HCT116 (cell line): ENCODE measurements around the gene NXPE3. TPM values are rescaled to one million over a fixed set of nuclear protein-coding genes. Genes with fewer than 3 reads are reported as not detected.

Experiments
- ATAC-seq: fragments of 200-7000 bp; cut with Tn5 transposase; 2 replicates; pipeline ENCODE4 v1.9.1; 2020; ENCODE audit warnings: mild to moderate bottlenecking, moderate library complexity
- BruUV-seq: library from RNA; stranded (reverse); fragments of 400-500 nt; replicated peaks from 2 replicates; lab custom pipeline; 2021; lab: Mats Ljungman, UMichigan
- CTCF ChIA-PET: fragments of 300-600 bp; sonication (Branson Sonifier 250); formaldehyde crosslinking; loops from one replicate; lab custom pipeline; 2021; ENCODE audit warnings: antibody characterized with exemption; lab: Charles Lee
- POLR2A ChIA-PET: fragments of 300-600, 350-600 bp; sonication (Branson Sonifier 250); formaldehyde crosslinking; loops from one replicate; lab custom pipeline; 2021; ENCODE audit warnings: antibody characterized with exemption; lab: Charles Lee
- RAD21 ChIA-PET, 2 experiments: fragments of 300-600 bp; sonication (Branson Sonifier 250); formaldehyde crosslinking; loops; one replicate each; lab custom pipeline; 2023; ENCODE audit warnings: low total read pairs in 2 of 2; ENCODE audit not compliant: uncharacterized antibody in 2 of 2, unreplicated experiment in 2 of 2, low non-redundant PET in 1 of 2; lab: Charles Lee
- DNase-seq: peaks from one replicate; pipeline ENCODE4 v3.0.0-alpha.2; 2010; ENCODE audit warnings: low read depth, low spot score
- H2AFZ ChIP-seq: fragments of 200-600 bp; shearing (Covaris generic), sonication (generic); 2 replicates; pipeline ENCODE4 v1.6.1; 2017; ENCODE audit warnings: low read depth, mixed run types, mixed read lengths, antibody characterized with exemption, low read length; ENCODE audit not compliant: poor library complexity, severe bottlenecking
- H3K27ac ChIP-seq: 2 replicates; pipeline ENCODE4 v1.5.1; 2012; ENCODE audit warnings: low read depth, low read length
- H3K27me3 ChIP-seq: fragments of 200-600 bp; sonication (generic); 2 replicates; pipeline ENCODE4 v1.6.1; 2016; ENCODE audit warnings: mixed run types, low read length, mixed read lengths; ENCODE audit not compliant: insufficient read depth
- H3K36me3 ChIP-seq, 2 experiments: fragments of 200-500 bp in 1 of 2; fragments of 200-600 bp in 1 of 2; sonication (Bioruptor generic) in 1 of 2; sonication (generic) in 1 of 2; 2 replicates each; pipeline versions ENCODE4 v1.5.1 to v1.6.1; 2014 to 2016; ENCODE audit warnings: low read length in 2 of 2, inconsistent platforms in 1 of 2, mixed read lengths in 1 of 2, mixed run types in 1 of 2; ENCODE audit not compliant: insufficient read depth in 2 of 2, control insufficient read depth in 1 of 2
- H3K4me1 ChIP-seq, 2 experiments: fragments of 200-600 bp in 1 of 2; sonication (generic) in 1 of 2; 2 replicates each; pipeline versions ENCODE4 v1.5.1 to v1.6.1; 2012 to 2017; ENCODE audit warnings: low read length in 2 of 2, inconsistent platforms in 1 of 2, mild to moderate bottlenecking in 1 of 2, mixed read lengths in 1 of 2, mixed run types in 1 of 2, moderate library complexity in 1 of 2; ENCODE audit not compliant: insufficient read depth in 2 of 2, control insufficient read depth in 1 of 2
- H3K4me2 ChIP-seq: fragments of 200-600 bp; sonication (generic); 2 replicates; pipeline ENCODE4 v1.6.1; 2017; ENCODE audit warnings: mixed run types, low read length, mixed read lengths
- H3K4me3 ChIP-seq, 2 experiments: fragments of 200-600 bp in 1 of 2; sonication (generic) in 1 of 2; replicated peaks in 1 of 2; 2 replicates each; pipeline ENCODE4 v1.5.1; 2011 to 2016; ENCODE audit warnings: low read length in 2 of 2, control low read depth in 1 of 2, low read depth in 1 of 2, mild to moderate bottlenecking in 1 of 2, mixed read lengths in 1 of 2, mixed run types in 1 of 2
- H3K79me2 ChIP-seq: fragments of 200-600 bp; sonication (generic); 2 replicates; pipeline ENCODE4 v1.6.1; 2017; ENCODE audit warnings: mild to moderate bottlenecking, mixed run types, low read length, moderate library complexity, mixed read lengths; ENCODE audit not compliant: insufficient read depth
- H3K9ac ChIP-seq: fragments of 200-600 bp; sonication (generic); 2 replicates; pipeline ENCODE4 v1.6.1; 2016; ENCODE audit warnings: low read length, mixed read lengths
- H3K9me2 ChIP-seq: fragments of 200-600 bp; sonication (generic), shearing (Covaris generic); 2 replicates; pipeline ENCODE4 v1.6.1; 2017; ENCODE audit warnings: mixed run types, mild to moderate bottlenecking, moderate library complexity; ENCODE audit not compliant: insufficient read depth
- H3K9me3 ChIP-seq, 2 experiments: fragments of 200-500 bp in 1 of 2; fragments of 200-600 bp in 1 of 2; sonication (Bioruptor generic) in 1 of 2; sonication (generic) in 1 of 2; 2 replicates each; pipeline ENCODE4 v1.6.1; 2014 to 2017; ENCODE audit warnings: low read length in 2 of 2, mixed read lengths in 2 of 2, inconsistent platforms in 1 of 2, low read depth in 1 of 2, mild to moderate bottlenecking in 1 of 2, mixed run types in 1 of 2, moderate library complexity in 1 of 2; ENCODE audit not compliant: control insufficient read depth in 1 of 2, insufficient read depth in 1 of 2
- H4K20me1 ChIP-seq: fragments of 200-600 bp; sonication (generic), shearing (Covaris generic); 2 replicates; pipeline ENCODE4 v1.6.1; 2017; ENCODE audit warnings: mixed run types, mild to moderate bottlenecking, moderate library complexity; ENCODE audit not compliant: insufficient read depth
- RAD21 ChIP-seq: IDR thresholded peaks from 2 replicates; pipeline ENCODE4 v1.6.1; 2012; ENCODE audit warnings: low read depth, mild to moderate bottlenecking
- SIN3A ChIP-seq: IDR thresholded peaks from 2 replicates; pipeline ENCODE4 v1.6.1; 2012; ENCODE audit warnings: low read depth
- SRF ChIP-seq: IDR thresholded peaks from 2 replicates; pipeline ENCODE4 v1.6.1; 2012; ENCODE audit warnings: low read depth
- ZFX ChIP-seq: fragments of 450-650 bp; IDR thresholded peaks from 2 replicates; pipeline ENCODE4 v1.6.1; 2017
- intact Hi-C: fragments of 100-400 bp; cut with micrococcal nuclease; formaldehyde crosslinking; loops from 2 replicates; pipeline ENCODE4 v1.10.0; 2022
- total RNA-seq: library from RNA; stranded (reverse); gene quantifications from one replicate; pipeline ENCODE4 v1.2.1, GENCODE V29; 2021; ENCODE audit not compliant: unreplicated experiment

The NXPE3 gene
- total RNA-seq, 1 experiment from 2014 or later: 4.3 TPM

- Histone ChIP-seq H3K9me3 (no peaks in the 10 kb centered on the region), H3K4me2 (no peak overlapping the region), H3K36me3 (no peaks in the 10 kb centered on the region), H3K27ac (no peak overlapping the region)
- DNase-seq: no peak
- RAD21 ChIA-PET: interaction anchor here (1.0 to 2.1 kb wide), 2 partner anchors 415 to 416 kb away, joined by 4 to 12 read pairs; no protein-coding TSS in a partner anchor
- TF ChIP-seq SRF: no peak
- TF ChIP-seq, all 23 proteins: peak for 0
- H2AFZ ChIP-seq: no peak overlapping the region
- H3K9me2 ChIP-seq: no peaks in the 10 kb centered on the region
- no peaks in the 10 kb centered on the region for H3K79me2 ChIP-seq
- intact Hi-C loops: no loop called here
- no peak overlapping the region for H3K9ac ChIP-seq
- BruUV-seq: no TSS peak
- H3K27me3 ChIP-seq: no peaks in the 10 kb centered on the region
- no peak for ATAC-seq
- H4K20me1 ChIP-seq: no peaks in the 10 kb centered on the region
- ChIA-PET POLR2A (no interaction called here), CTCF (interaction anchor here (1.2 to 8.0 kb wide), 3 partner anchors 42 to 419 kb away, joined by 3 to 121 read pairs (median 45); no protein-coding TSS in a partner anchor)
- no peaks in the 10 kb centered on the region for H3K4me1 ChIP-seq
- no peak overlapping the region for H3K4me3 ChIP-seq
Measured at GRCh38 chr3:101810022-101810418, 31.0 kb downstream of the NXPE3 start.

DNA sequence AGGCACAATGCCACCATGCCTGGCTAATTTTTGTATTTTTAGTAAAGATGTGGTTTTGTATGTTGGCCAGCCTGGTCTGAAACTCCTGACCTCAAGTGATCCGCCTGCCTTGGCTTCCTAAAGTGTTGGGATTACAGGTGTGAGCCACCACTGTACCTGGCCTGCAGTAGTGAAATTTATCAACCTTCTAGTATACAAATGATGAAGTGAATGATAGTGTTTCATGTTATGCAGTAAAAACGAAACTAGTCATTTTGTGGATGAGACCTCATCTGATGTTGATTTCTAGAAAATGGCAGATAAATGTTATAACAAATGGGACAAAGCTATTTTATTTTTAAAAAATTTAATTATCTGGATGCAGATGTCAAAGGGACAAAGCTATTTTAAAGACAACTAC, 32.9 kb downstream of the NXPE3 start:
- intact Hi-C loops: no loop called here
- Histone ChIP-seq H4K20me1 (no peaks in the 10 kb centered on the region), H3K4me1 (no peaks in the 10 kb centered on the region), H3K27ac (no peak overlapping the region), H3K9me3 (no peaks in the 10 kb centered on the region), H3K9me2 (no peaks in the 10 kb centered on the region), H3K9ac (no peak overlapping the region), H3K27me3 (no peaks in the 10 kb centered on the region), H3K79me2 (no peaks in the 10 kb centered on the region), H2AFZ (no peak overlapping the region), H3K4me3 (no peak overlapping the region), H3K4me2 (no peak overlapping the region), H3K36me3 (no peaks in the 10 kb centered on the region)
- TF ChIP-seq SIN3A (no peak), RAD21 (no peak), ZFX (no peak)
- DNase-seq (no peak), ATAC-seq (no peak)
- ChIA-PET RAD21 (interaction anchor here (0.7 to 2.6 kb wide), 3 partner anchors 413 to 938 kb away, joined by 3 to 7 read pairs (median 4); no protein-coding TSS in a partner anchor), POLR2A (no interaction called here), CTCF (interaction anchor here (1.2 to 8.0 kb wide), 4 partner anchors 9 to 417 kb away, joined by 3 to 121 read pairs (median 25); no protein-coding TSS in a partner anchor)
- no TSS peak for BruUV-seq
